Measurements from ENCODE around the gene UCP3. TPM values are rescaled to one million over a fixed set of nuclear protein-coding genes. Genes with fewer than 3 reads are reported as not detected.
A peak's percentile ranks its signal among the peaks of the same experiment; 100 is the strongest.

UCP3 gene
- total and polyA plus RNA-seq, 10 of the 15 experiments (the other 5 are each of a cell fraction or from before 2014, with no cell fraction given) = 0.02 to 1.9 (median 0.94) TPM

DNA sequence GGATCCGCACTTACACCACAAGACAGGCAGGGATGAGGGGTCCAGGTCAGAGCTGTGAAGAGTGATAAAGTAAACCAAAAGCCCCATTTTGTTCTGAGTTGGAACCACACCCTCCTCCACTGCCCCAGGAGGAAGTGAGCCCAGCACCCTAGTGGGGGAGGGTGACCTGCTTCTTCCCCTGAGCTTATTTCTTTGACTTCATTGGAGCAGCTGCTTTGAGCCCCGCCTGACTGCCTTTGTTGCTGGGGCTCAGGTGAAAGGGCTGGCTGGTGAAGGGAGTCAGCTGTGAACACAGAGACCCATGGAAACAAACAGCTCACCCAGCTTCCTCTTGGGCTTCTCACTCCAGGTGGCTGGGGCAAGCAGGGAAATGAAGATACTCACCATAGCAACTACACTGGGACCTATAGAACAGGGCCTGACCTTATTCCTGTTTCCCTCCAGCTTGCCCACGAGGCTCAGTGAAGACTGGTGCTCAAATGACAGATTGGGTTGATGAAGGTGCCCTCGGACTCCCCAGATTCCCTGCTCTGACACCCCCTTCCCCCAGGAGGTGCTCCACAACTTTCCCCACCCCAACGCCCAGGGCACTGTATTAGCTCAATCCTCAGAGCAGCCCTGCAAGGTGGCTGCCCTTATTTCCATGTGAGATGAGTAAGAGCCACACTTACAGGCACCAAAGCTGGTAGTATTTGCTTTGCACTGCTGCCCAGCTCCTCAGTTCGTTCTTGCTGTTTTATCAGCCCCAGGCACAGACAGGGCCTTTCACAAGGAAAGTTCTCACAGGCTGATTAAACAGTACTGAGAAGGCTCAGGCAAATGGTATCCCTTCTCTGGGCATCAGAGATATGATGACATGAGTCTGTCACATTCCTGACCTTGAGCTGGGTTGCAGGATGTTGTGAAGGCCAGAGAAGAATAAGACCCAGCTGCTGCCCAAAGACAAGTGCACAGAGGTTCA, 28.6 kb downstream of the UCP3 start (continued):
- TF ChIP-seq, protein P1, sequence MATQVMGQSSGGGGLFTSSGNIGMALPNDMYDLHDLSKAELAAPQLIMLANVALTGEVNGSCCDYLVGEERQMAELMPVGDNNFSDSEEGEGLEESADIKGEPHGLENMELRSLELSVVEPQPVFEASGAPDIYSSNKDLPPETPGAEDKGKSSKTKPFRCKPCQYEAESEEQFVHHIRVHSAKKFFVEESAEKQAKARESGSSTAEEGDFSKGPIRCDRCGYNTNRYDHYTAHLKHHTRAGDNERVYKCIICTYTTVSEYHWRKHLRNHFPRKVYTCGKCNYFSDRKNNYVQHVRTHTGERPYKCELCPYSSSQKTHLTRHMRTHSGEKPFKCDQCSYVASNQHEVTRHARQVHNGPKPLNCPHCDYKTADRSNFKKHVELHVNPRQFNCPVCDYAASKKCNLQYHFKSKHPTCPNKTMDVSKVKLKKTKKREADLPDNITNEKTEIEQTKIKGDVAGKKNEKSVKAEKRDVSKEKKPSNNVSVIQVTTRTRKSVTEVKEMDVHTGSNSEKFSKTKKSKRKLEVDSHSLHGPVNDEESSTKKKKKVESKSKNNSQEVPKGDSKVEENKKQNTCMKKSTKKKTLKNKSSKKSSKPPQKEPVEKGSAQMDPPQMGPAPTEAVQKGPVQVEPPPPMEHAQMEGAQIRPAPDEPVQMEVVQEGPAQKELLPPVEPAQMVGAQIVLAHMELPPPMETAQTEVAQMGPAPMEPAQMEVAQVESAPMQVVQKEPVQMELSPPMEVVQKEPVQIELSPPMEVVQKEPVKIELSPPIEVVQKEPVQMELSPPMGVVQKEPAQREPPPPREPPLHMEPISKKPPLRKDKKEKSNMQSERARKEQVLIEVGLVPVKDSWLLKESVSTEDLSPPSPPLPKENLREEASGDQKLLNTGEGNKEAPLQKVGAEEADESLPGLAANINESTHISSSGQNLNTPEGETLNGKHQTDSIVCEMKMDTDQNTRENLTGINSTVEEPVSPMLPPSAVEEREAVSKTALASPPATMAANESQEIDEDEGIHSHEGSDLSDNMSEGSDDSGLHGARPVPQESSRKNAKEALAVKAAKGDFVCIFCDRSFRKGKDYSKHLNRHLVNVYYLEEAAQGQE (IDR thresholded peaks at IDR 0.05; ENCODE audit: low read depth, low read length) = no peak
- TF ChIP-seq ESRRA (IDR thresholded peaks at IDR 0.05; ENCODE audit: low read length) (no peak), NFYB (IDR thresholded peaks at IDR 0.05; ENCODE audit: insufficient read depth, low read depth, low read length) (peak; percentile 73), MEF2B (IDR thresholded peaks at IDR 0.05; ENCODE audit: partially characterized antibody, poor library complexity, severe bottlenecking) (no peak), EP300 (IDR thresholded peaks at IDR 0.05; ENCODE audit: borderline replicate concordance in 1 of 2, control insufficient read depth in 1 of 2, low read depth in 2 of 2, low read length in 2 of 2) (peak; percentile 30 to 73; a peak in 3 of 4 replicates), ATF7 (IDR thresholded peaks at IDR 0.05; ENCODE audit: low read depth) (peak; percentile 63), HDGF (IDR thresholded peaks at IDR 0.05) (no peak), CEBPB (IDR thresholded peaks at IDR 0.05; ENCODE audit: borderline replicate concordance in 1 of 2, low read depth in 2 of 2, low read length in 2 of 2) (no peak)
- TF ChIP-seq, protein P2, sequence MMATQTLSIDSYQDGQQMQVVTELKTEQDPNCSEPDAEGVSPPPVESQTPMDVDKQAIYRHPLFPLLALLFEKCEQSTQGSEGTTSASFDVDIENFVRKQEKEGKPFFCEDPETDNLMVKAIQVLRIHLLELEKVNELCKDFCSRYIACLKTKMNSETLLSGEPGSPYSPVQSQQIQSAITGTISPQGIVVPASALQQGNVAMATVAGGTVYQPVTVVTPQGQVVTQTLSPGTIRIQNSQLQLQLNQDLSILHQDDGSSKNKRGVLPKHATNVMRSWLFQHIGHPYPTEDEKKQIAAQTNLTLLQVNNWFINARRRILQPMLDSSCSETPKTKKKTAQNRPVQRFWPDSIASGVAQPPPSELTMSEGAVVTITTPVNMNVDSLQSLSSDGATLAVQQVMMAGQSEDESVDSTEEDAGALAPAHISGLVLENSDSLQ (IDR thresholded peaks at IDR 0.05) = peak; percentile 59; the same call in 1 of the 2 replicates
- TF ChIP-seq, protein P3, sequence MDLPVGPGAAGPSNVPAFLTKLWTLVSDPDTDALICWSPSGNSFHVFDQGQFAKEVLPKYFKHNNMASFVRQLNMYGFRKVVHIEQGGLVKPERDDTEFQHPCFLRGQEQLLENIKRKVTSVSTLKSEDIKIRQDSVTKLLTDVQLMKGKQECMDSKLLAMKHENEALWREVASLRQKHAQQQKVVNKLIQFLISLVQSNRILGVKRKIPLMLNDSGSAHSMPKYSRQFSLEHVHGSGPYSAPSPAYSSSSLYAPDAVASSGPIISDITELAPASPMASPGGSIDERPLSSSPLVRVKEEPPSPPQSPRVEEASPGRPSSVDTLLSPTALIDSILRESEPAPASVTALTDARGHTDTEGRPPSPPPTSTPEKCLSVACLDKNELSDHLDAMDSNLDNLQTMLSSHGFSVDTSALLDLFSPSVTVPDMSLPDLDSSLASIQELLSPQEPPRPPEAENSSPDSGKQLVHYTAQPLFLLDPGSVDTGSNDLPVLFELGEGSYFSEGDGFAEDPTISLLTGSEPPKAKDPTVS (IDR thresholded peaks at IDR 0.05; ENCODE audit: low read depth, low read length) = no peak
- TF ChIP-seq, protein P4, sequence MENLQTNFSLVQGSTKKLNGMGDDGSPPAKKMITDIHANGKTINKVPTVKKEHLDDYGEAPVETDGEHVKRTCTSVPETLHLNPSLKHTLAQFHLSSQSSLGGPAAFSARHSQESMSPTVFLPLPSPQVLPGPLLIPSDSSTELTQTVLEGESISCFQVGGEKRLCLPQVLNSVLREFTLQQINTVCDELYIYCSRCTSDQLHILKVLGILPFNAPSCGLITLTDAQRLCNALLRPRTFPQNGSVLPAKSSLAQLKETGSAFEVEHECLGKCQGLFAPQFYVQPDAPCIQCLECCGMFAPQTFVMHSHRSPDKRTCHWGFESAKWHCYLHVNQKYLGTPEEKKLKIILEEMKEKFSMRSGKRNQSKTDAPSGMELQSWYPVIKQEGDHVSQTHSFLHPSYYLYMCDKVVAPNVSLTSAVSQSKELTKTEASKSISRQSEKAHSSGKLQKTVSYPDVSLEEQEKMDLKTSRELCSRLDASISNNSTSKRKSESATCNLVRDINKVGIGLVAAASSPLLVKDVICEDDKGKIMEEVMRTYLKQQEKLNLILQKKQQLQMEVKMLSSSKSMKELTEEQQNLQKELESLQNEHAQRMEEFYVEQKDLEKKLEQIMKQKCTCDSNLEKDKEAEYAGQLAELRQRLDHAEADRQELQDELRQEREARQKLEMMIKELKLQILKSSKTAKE (IDR thresholded peaks at IDR 0.05; ENCODE audit: low read depth, poor library complexity, severe bottlenecking) = no peak
- TF ChIP-seq, protein P5, sequence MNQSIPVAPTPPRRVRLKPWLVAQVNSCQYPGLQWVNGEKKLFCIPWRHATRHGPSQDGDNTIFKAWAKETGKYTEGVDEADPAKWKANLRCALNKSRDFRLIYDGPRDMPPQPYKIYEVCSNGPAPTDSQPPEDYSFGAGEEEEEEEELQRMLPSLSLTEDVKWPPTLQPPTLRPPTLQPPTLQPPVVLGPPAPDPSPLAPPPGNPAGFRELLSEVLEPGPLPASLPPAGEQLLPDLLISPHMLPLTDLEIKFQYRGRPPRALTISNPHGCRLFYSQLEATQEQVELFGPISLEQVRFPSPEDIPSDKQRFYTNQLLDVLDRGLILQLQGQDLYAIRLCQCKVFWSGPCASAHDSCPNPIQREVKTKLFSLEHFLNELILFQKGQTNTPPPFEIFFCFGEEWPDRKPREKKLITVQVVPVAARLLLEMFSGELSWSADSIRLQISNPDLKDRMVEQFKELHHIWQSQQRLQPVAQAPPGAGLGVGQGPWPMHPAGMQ (IDR thresholded peaks at IDR 0.05; ENCODE audit: borderline replicate concordance) = no peak
- TF ChIP-seq, protein P6, sequence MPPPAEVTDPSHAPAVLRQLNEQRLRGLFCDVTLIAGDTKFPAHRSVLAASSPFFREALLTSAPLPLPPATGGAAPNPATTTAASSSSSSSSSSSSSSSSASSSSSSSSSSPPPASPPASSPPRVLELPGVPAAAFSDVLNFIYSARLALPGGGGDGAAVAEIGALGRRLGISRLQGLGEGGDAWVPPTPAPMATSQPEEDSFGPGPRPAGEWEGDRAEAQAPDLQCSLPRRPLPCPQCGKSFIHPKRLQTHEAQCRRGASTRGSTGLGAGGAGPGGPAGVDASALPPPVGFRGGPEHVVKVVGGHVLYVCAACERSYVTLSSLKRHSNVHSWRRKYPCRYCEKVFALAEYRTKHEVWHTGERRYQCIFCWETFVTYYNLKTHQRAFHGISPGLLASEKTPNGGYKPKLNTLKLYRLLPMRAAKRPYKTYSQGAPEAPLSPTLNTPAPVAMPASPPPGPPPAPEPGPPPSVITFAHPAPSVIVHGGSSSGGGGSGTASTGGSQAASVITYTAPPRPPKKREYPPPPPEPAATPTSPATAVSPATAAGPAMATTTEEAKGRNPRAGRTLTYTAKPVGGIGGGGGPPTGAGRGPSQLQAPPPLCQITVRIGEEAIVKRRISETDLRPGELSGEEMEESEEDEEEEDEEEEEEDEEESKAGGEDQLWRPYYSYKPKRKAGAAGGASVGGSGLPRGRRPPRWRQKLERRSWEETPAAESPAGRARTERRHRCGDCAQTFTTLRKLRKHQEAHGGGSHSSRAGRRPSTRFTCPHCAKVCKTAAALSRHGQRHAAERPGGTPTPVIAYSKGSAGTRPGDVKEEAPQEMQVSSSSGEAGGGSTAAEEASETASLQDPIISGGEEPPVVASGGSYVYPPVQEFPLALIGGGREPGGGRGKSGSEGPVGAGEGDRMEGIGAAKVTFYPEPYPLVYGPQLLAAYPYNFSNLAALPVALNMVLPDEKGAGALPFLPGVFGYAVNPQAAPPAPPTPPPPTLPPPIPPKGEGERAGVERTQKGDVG (CRISPR knock-in tag; IDR thresholded peaks at IDR 0.05) = no peak

Data from GM12878 (cell line).